ENCODE data around the gene CCDC190. TPM values are rescaled to one million over a fixed set of nuclear protein-coding genes. Genes with fewer than 3 reads are reported as not detected.
"Not testable (repeated sequence)": the region's sequence is repeated elsewhere in the genome, so short reads cannot be mapped to it uniquely, and the experiment has no call there.

The CCDC190 gene
- polyA plus RNA-seq, 1 donor: 0.07 TPM

DNA sequence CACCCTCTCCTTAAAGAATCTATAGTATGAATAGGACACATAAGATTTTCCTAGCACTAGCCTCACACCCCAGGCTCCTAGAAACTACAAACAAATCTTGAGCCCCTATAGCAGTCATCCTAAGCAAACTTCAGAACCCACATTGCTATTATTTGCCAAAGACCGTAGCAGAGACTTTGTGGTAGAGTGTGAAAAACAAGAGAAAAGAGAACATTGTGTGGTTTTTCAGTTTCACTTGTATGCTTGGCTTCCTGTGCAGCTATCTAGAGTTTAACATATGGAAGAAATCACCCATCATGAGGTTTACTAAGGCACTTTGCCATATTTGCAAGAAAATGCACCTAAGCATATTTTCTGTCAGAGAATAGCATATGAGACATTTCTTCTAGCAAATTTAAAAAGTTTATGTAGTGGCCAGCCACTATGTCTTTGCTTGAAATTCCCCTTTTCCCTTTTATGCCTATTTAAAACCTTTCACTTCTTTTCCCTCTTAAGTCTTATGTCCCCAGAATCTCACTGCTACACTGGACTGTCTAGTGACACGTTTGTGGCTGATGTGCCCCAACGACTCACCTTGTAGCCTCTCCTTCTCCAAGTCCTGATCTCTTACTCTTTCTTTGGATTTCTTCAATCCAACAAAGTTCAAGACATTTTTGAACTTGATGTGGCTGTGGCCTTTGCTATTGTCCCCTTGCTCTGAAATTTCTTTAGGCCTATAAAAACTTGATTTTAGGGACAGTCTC lies 25.6 kb downstream of the CCDC190 start:
- WGBS (ENCODE audit: insufficient coverage, low lambda C conversion rate): 38% methylated on average over 2 of the region's 3 CpGs
- peaks cover 5% of the 10 kb centered on the region for H3K27me3 ChIP-seq (ENCODE audit: control insufficient read depth, insufficient read depth, low read length)
- DNase-seq: no peak
- no peak overlapping the region for H3K27ac ChIP-seq (ENCODE audit: low read length)
- no peak overlapping the region for H3K4me3 ChIP-seq (ENCODE audit: low read length)
- H3K36me3 ChIP-seq (ENCODE audit: control insufficient read depth, insufficient read depth, low read length): no peaks in the 10 kb centered on the region
- H3K9me3 ChIP-seq (ENCODE audit: control insufficient read depth, low read depth, low read length): peaks cover 4% of the 10 kb centered on the region
- H3K4me1 ChIP-seq (ENCODE audit: control insufficient read depth, insufficient read depth, low read length): no peaks in the 10 kb centered on the region

DNA sequence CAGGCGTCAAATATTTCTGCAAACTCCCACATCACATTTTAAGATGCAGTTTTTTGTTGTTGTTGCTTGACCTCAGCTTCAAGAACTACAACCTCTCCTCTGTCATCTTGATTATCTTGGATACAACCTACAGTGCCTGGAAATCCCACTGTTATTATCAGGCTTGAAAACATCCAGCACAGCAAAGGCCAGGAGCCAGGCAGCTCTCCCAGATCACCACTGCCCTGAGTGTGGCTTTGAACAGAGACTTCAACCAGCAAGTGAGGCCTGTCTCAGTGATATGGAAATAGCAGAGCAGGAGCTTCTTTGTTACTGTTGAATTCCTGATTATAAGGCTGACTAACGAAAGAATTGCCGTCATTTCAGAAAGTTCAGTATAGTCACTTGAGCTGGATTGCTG lies 28.5 kb downstream of the CCDC190 start:
- DNase-seq: no peak

DNA sequence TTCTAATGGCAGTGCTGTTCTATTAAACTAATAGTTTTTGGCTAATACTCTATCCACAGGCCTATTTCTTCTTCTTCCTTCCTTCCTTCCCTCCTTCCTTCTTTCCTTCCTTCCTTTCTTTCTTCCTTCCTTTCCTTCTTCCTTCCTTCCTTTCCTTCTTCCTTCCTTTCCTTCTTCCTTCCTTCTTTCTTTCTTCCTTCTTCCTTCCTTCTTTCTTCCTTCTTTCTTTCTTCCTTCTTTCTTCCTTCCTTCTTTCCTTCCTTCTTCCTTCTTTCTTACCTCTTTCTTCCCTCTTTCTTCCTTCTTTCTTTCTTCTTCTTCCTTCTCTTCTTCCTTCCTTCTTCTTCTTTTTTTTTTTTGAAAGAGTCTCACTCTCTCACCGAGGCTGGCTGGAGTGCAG lies 31.7 kb downstream of the CCDC190 start:
- Histone ChIP-seq H3K27ac (ENCODE audit: low read length) (no peak overlapping the region), H3K4me1 (ENCODE audit: control insufficient read depth, insufficient read depth, low read length) (no peaks in the 10 kb centered on the region)
- WGBS (ENCODE audit: insufficient coverage, low lambda C conversion rate): no CpG with 5 or more reads among the region's 1 CpG

More for the DNA sequence above, 28.5 kb downstream of the CCDC190 start:
- no peak overlapping the region for H3K4me3 ChIP-seq (ENCODE audit: low read length)
- no peaks in the 10 kb centered on the region for H3K36me3 ChIP-seq (ENCODE audit: control insufficient read depth, insufficient read depth, low read length)
- H3K27me3 ChIP-seq (ENCODE audit: control insufficient read depth, insufficient read depth, low read length): peaks cover 5% of the 10 kb centered on the region
- no peaks in the 10 kb centered on the region for H3K4me1 ChIP-seq (ENCODE audit: control insufficient read depth, insufficient read depth, low read length)
- 90% methylated on average over 2 of the region's 3 CpGs for WGBS (ENCODE audit: insufficient coverage, low lambda C conversion rate)
- H3K9me3 ChIP-seq (ENCODE audit: control insufficient read depth, low read depth, low read length): no peaks in the 10 kb centered on the region
- no peak overlapping the region for H3K27ac ChIP-seq (ENCODE audit: low read length)

DNA sequence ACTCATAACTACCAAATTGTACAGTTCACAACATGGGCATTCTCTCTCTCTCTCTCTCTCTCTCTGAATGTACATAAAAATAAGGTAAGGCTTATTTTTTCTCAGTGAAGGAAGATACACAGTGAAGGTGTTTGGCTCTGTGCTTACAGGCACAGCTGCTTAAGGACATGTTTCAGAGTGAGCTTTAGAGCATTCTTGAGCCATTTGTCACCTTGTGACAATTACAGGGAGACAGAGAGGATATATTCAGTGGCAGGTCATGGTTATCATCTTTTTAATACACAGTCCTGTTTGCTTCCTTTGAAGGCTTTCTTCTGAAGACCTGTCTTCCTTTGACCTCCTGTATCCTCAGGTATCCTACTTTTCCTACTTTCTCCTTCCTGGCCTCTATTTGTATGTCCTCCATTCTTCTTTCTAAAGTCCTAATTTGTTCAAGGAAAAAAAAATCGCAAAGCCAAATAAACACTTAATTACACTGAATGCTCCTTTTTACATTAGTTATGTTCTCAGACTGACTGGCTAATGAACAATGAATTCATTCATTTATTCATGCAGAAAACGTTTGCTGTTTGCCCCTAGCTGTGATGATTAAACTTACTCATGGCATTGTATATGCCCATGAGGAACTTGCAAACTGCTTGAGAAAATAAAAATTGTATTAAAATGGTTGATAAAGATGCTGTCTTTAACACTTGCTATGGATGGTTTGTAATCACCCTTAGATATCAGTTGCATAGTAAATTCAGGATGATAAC lies 37.0 kb downstream of the CCDC190 start:
- Histone ChIP-seq H3K4me1 (ENCODE audit: control insufficient read depth, insufficient read depth, low read length) (peaks cover 7% of the 10 kb centered on the region), H3K9me3 (ENCODE audit: control insufficient read depth, low read depth, low read length) (no peaks in the 10 kb centered on the region), H3K4me3 (ENCODE audit: low read length) (no peak overlapping the region), H3K27ac (ENCODE audit: low read length) (no peak overlapping the region), H3K36me3 (ENCODE audit: control insufficient read depth, insufficient read depth, low read length) (no peaks in the 10 kb centered on the region), H3K27me3 (ENCODE audit: control insufficient read depth, insufficient read depth, low read length) (peaks cover 20% of the 10 kb centered on the region)
- peak in 1 of 2 donors; percentile 3 for DNase-seq
- no CpG with 5 or more reads among the region's 2 CpGs for WGBS (ENCODE audit: insufficient coverage, low lambda C conversion rate)

More for the DNA sequence above, 31.7 kb downstream of the CCDC190 start:
- Histone ChIP-seq H3K4me3 (ENCODE audit: low read length) (no peak overlapping the region), H3K9me3 (ENCODE audit: control insufficient read depth, low read depth, low read length) (no peaks in the 10 kb centered on the region), H3K27me3 (ENCODE audit: control insufficient read depth, insufficient read depth, low read length) (peaks cover 7% of the 10 kb centered on the region), H3K36me3 (ENCODE audit: control insufficient read depth, insufficient read depth, low read length) (no peaks in the 10 kb centered on the region)
- no peak for DNase-seq

DNA sequence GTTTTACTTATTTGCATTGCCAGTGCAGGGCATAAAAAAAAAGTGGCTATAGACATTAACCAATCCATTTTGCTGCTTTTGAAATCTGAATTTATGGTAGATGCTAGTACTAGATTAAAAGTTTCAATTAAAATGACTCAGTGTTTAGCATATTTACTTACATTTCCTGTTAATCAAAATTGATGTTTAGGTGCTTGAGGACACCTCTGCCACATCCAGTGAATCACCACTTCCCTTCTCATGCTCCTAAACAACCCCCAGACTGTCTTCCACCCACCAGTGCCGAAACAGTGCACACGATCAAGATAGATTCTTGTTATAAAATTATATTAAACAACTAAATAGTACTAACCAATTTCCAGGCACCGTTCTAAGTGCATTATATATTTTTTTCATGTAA lies 37.7 kb downstream of the CCDC190 start:
- Histone ChIP-seq H3K9me3 (ENCODE audit: control insufficient read depth, low read depth, low read length) (no peaks in the 10 kb centered on the region), H3K27me3 (ENCODE audit: control insufficient read depth, insufficient read depth, low read length) (peaks cover 20% of the 10 kb centered on the region), H3K4me3 (ENCODE audit: low read length) (no peak overlapping the region), H3K27ac (ENCODE audit: low read length) (no peak overlapping the region), H3K4me1 (ENCODE audit: control insufficient read depth, insufficient read depth, low read length) (peaks cover 7% of the 10 kb centered on the region), H3K36me3 (ENCODE audit: control insufficient read depth, insufficient read depth, low read length) (no peaks in the 10 kb centered on the region)
- WGBS (ENCODE audit: insufficient coverage, low lambda C conversion rate): 20% methylated on average over 1 of the region's 3 CpGs
- no peak for DNase-seq

DNA sequence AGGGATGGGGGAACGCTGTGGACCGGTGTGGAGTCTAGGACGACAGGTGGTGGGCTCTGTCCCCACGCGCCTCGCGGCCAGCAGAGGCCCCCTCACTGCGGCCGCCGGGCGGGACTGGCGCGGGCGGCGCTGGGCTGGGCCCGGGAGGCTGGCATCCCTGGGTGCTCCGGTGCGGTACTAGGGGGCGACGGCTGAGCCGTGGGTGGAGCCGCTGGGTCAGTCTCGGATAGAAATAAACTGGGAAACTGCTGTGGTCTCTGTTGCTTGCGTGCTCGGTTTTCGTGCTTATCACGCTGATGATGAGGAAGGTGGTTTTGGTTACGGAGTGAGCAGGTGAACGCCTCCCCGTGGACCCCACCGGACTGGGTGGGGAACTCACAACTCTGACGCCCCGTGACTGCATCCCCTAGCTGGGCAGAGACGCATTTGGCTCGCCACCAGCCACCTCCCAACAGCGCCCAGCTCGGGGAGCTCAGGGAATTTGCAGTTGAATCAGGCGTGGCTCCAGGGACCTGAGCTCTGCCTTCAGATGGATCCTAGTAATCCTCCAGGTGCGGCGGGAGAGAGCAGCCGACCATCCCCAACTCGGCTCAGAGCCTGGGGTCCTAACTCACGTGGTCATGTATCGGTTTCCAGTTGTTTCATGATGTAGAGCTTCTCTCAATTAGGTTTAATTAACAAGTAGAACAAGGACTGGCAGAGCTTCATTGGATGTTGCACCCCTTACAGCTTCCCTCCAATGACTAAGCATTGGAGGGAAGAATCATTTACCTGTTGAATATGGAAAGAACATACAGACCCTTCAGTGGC lies 38.4 kb downstream of the CCDC190 start:
- Histone ChIP-seq H3K27me3 (ENCODE audit: control insufficient read depth, insufficient read depth, low read length) (peaks cover 20% of the 10 kb centered on the region), H3K36me3 (ENCODE audit: control insufficient read depth, insufficient read depth, low read length) (no peaks in the 10 kb centered on the region), H3K4me1 (ENCODE audit: control insufficient read depth, insufficient read depth, low read length) (peaks cover 7% of the 10 kb centered on the region), H3K27ac (ENCODE audit: low read length) (no peak overlapping the region), H3K9me3 (ENCODE audit: control insufficient read depth, low read depth, low read length) (no peaks in the 10 kb centered on the region), H3K4me3 (ENCODE audit: low read length) (peak overlapping the region; percentile 31)
- WGBS (ENCODE audit: insufficient coverage, low lambda C conversion rate): no CpG with 5 or more reads among the region's 44 CpGs
- peak in 1 of 2 donors; percentile 25 for DNase-seq

DNA sequence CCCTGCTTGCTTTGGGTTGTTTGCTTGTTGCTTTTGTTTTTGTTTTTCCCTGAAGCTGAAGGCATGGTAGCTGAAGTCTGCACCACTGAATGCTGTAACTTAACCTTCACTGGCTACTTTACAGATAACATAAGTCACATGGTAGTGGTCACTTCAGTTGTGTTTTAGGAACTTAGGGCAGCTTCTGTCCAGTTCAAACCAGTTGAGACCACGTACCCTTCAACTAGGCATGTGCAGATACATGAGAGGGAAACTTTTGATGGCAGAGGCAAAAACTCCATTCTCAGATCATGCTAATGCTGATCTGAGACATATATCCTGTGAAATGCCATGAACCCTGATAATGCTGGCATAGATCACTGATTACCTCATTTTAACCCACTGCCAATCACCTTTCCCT lies 42.3 kb downstream of the CCDC190 start:
- no CpG with 5 or more reads among the region's 1 CpG for WGBS (ENCODE audit: insufficient coverage, low lambda C conversion rate)
- peaks cover 15% of the 10 kb centered on the region for H3K27me3 ChIP-seq (ENCODE audit: control insufficient read depth, insufficient read depth, low read length)
- not testable (repeated sequence) for H3K9me3 ChIP-seq (ENCODE audit: control insufficient read depth, low read depth, low read length); H3K4me1 ChIP-seq (ENCODE audit: control insufficient read depth, insufficient read depth, low read length); H3K36me3 ChIP-seq (ENCODE audit: control insufficient read depth, insufficient read depth, low read length); H3K4me3 ChIP-seq (ENCODE audit: low read length); DNase-seq; H3K27ac ChIP-seq (ENCODE audit: low read length)

DNA sequence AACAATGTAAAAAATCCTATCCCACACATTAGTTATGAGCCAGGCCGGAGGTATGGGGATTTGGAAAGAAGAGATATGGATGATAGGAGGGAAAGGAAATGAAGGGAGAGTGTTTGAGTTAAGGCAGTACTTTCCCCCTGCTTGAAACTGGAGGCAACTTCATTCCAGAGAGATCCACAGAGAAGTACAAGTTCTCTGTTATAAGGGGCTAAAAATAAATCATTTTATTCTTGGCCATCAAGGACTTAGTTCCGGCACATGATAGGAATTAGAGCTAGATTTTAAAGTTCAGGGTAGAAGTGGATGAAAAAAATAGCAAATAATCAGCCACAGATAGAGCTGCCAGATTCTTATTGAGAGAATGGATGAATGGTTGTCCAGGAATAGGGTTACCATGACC lies 42.8 kb downstream of the CCDC190 start:
- H3K27me3 ChIP-seq (ENCODE audit: control insufficient read depth, insufficient read depth, low read length): peaks cover 15% of the 10 kb centered on the region
- H3K9me3 ChIP-seq (ENCODE audit: control insufficient read depth, low read depth, low read length); DNase-seq; H3K36me3 ChIP-seq (ENCODE audit: control insufficient read depth, insufficient read depth, low read length); H3K4me3 ChIP-seq (ENCODE audit: low read length); H3K27ac ChIP-seq (ENCODE audit: low read length); H3K4me1 ChIP-seq (ENCODE audit: control insufficient read depth, insufficient read depth, low read length): not testable (repeated sequence)
- WGBS (ENCODE audit: insufficient coverage, low lambda C conversion rate): no CpG with 5 or more reads among the region's 2 CpGs

DNA sequence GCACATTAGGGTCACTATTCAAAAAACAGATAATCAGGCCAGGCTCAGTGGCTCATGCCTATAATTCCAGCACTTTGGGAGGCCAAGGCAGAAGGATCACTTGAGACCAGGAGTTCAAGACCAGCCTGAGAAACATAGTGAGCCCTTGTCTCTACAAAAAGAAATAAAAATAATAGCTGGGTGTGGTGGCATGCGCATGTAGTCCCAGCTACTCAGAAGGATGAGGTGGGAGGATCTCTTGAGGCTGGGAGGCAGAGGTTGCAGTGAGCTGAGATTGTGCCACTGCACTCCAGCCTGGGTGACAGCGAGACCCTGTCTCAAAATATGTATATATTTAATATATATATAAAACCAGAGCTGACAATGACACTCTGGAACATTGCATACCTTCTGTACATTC lies 48.6 kb downstream of the CCDC190 start:
- no CpG with 5 or more reads among the region's 2 CpGs for WGBS (ENCODE audit: insufficient coverage, low lambda C conversion rate)

DNA sequence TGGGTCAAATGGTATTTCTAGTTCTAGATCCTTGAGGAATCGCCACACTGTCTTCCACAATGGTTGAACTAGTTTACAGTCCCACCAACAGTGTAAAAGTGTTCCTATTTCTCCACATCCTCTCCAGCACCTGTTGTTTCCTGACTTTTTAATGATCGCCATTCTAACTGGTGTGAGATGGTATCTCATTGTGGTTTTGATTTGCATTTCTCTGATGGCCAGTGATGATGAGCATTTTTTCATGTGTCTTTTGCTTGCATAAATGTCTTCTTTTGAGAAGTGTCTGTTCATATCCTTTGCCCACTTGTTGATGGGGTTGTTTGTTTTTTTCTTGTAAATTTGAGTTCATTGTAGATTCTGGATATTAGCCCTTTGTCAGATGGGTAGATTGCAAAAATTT lies 53.5 kb downstream of the CCDC190 start:
- not testable (repeated sequence) for H3K27ac ChIP-seq (ENCODE audit: low read length); H3K27me3 ChIP-seq (ENCODE audit: control insufficient read depth, insufficient read depth, low read length); H3K4me1 ChIP-seq (ENCODE audit: control insufficient read depth, insufficient read depth, low read length)

More for the DNA sequence above, 48.6 kb downstream of the CCDC190 start:
- not testable (repeated sequence) for H3K27ac ChIP-seq (ENCODE audit: low read length); H3K9me3 ChIP-seq (ENCODE audit: control insufficient read depth, low read depth, low read length); H3K4me1 ChIP-seq (ENCODE audit: control insufficient read depth, insufficient read depth, low read length); H3K36me3 ChIP-seq (ENCODE audit: control insufficient read depth, insufficient read depth, low read length); DNase-seq; H3K27me3 ChIP-seq (ENCODE audit: control insufficient read depth, insufficient read depth, low read length); H3K4me3 ChIP-seq (ENCODE audit: low read length)

More for the DNA sequence above, 53.5 kb downstream of the CCDC190 start:
- not testable (repeated sequence) for H3K4me3 ChIP-seq (ENCODE audit: low read length); H3K36me3 ChIP-seq (ENCODE audit: control insufficient read depth, insufficient read depth, low read length); H3K9me3 ChIP-seq (ENCODE audit: control insufficient read depth, low read depth, low read length); DNase-seq
- no CpG with 5 or more reads among the region's 2 CpGs for WGBS (ENCODE audit: insufficient coverage, low lambda C conversion rate)

All from large intestine (tissue), 3 donors.